ENCODE results near the gene FAM9B. TPM values are rescaled to one million over a fixed set of nuclear protein-coding genes. Genes with fewer than 3 reads are reported as not detected.
A peak's percentile ranks its signal among the peaks of the same experiment; 100 is the strongest.
"Not testable (repeated sequence)": the region's sequence is repeated elsewhere in the genome, so short reads cannot be mapped to it uniquely, and the experiment has no call there.

Gene FAM9B
- total RNA-seq: not detected
- long read RNA-seq: 0 reads

DNA sequence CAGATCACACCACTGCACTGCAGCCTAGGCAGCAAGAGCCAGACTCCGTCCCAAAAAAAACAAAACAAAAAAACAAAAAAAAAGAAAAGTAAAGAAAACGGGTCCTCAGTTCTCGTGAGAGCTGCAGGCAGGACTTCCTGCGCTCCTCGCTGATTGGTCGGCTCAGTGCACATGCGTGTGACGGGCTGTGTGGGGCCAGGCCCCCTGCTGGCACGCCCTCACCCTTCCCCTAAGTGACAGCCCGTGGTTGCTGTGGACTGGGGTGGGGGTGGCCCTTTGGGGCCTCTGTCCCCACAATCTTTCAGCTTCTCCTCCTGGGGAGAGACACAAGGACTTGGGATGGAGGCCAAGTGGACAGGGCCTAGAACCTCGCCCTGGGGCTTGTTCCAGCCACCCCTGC, at the start of gene FAM9B:
TSS of gene FAM9B (minus strand) at position 139 of the 400 bp plus-strand sequence. CDS start 1,141 bp downstream, outside the sequence.
- intact Hi-C loops (cut with DNase I, micrococcal nuclease): no loop called here
- no peak for ATAC-seq

GRCh38 chrX:9081271-9081670, 47.3 kb upstream of the FAM9B start:
- DNase-seq (no peak), ATAC-seq (no peak)
- intact Hi-C loops (cut with DNase I, micrococcal nuclease): no loop called here

More for the DNA sequence above, at the start of gene FAM9B:
- DNase-seq: no peak

- intact Hi-C loops (cut with DNase I, micrococcal nuclease): no loop called here
- DNase-seq (no peak), ATAC-seq (no peak)
Measured at GRCh38 chrX:9074326-9074725, 40.4 kb upstream of the FAM9B start.

DNA sequence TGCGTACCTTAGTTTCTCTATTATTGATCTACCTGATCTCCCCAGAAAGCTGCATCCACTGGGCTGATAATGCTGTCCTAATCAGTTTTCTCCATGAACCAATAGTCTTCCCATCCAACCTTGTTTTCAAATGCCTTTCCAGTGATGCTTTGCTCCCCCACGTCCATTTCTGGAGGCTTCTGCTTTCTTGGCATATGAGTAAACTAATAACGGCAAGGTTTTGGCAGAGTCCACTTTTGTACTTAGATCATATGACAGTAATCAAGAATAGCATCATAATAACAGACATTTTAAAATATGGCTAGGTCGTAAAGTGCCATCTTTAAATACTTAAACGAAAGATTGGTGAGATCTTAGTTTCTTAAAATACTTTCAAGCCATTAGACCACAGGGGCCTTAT, 38.4 kb upstream of the FAM9B start:
- ATAC-seq (no peak), DNase-seq (no peak)
- intact Hi-C loops (cut with DNase I, micrococcal nuclease): no loop called here

DNA sequence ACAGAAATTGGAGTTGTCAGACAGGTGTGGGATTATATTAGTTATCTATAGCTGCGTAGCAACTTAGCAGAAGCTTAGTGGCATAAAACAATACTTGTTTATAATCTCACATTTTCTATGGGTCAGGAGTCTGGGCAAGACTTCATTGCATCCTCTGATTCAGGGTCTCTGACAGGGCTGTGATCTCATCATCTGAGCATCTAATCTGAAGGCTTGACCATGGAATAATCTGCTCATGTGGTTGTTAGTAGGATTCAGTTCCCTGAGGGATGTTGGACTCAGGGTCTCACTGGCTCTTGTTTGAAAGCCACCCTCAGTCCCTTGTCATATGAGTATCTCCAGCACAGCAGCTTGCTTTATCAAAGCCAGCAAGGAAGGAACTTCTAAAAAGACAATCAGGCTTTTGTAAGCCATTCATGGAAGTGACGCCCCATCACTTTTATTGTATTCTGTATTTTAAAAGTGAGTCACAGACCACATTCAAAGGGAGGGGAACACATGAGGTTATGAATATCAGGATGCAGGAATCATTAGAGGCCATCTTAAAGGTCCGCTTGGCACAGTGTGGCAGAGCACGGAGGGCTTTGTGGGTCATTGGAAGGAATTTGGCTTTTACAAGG, 37.2 kb upstream of the FAM9B start:
- intact Hi-C loops (cut with DNase I, micrococcal nuclease): no loop called here
- ATAC-seq: no peak
- no peak for DNase-seq

GRCh38 chrX:9069573-9069972, 35.6 kb upstream of the FAM9B start:
- intact Hi-C loops (cut with DNase I, micrococcal nuclease): no loop called here

DNA sequence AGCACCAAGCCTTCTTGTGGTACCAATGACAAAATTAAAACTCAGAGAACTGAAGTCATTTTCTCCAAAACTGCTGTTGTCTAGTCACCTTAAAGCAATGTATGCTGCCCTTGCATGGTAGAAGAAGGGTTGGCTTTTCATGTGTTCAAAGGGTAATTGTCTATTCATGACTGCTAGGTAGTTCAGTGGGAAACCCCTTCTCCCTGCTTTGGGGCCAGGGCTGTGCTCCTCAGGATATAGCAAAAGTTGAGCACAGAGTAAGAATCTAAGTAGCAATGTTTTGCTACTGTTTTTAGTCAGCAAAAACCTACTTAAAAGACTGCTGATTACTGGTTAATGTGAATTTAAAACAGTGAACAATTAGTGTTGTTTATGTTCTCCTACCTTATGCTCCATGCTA, 30.8 kb upstream of the FAM9B start:
- intact Hi-C loops (cut with DNase I, micrococcal nuclease): no loop called here
- ATAC-seq (no peak), DNase-seq (no peak)

More at GRCh38 chrX:9069573-9069972, 35.6 kb upstream of the FAM9B start:
- DNase-seq (no peak), ATAC-seq (no peak)

DNA sequence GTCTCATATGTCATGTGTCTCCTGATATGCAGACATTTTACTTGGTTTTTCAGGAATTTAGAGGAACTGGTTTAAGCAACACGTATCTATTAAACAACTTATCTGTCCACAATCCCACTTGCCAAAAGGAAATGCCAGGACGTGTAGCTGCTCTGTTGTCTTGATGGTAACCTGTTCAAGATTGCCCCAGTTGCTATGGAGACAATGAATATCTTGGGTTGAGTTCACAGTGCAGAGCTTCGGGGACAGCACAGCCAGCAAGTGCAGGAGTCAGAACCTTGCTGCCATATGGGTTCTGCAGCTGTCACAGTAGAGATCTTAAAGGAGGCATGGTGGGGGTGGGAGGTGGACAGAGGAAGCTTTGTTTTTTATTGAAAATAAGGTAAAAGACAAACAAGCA, 28.7 kb upstream of the FAM9B start:
- intact Hi-C loops (cut with DNase I, micrococcal nuclease): no loop called here

DNA sequence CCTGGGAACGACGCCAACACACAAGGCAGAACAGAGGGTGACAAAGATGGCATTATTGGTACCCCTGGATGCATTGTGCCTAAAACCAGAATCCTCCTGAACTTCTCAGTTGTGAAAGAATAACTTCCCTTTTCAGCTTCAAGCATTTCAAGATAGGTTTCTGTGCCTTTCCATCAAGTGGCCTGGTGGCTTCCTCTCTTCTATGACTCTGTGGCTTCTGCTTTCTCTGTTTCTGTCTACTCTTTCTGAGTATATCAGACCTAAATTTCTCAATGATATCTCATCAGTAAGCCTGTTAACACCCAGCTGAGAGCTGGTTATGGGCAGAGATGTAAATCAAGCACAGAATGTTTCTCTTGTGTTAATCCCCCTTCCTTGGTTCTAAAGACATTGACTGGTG, 21.4 kb upstream of the FAM9B start:
- no peak for ATAC-seq
- intact Hi-C loops (cut with DNase I, micrococcal nuclease): no loop called here
- DNase-seq: no peak

More for the DNA sequence above, 28.7 kb upstream of the FAM9B start:
- DNase-seq (no peak), ATAC-seq (no peak)

GRCh38 chrX:9052081-9052480, 18.2 kb upstream of the FAM9B start:
- no peak for ATAC-seq
- no peak for DNase-seq
- intact Hi-C loops (cut with DNase I, micrococcal nuclease): no loop called here

- ATAC-seq (no peak), DNase-seq (no peak)
- intact Hi-C loops (cut with DNase I, micrococcal nuclease): no loop called here
Measured at GRCh38 chrX:9050331-9050730, 16.4 kb upstream of the FAM9B start.

- DNase-seq (no peak), ATAC-seq (no peak)
- intact Hi-C loops (cut with DNase I, micrococcal nuclease): no loop called here
Measured at GRCh38 chrX:9048801-9049200, 14.9 kb upstream of the FAM9B start.

DNA sequence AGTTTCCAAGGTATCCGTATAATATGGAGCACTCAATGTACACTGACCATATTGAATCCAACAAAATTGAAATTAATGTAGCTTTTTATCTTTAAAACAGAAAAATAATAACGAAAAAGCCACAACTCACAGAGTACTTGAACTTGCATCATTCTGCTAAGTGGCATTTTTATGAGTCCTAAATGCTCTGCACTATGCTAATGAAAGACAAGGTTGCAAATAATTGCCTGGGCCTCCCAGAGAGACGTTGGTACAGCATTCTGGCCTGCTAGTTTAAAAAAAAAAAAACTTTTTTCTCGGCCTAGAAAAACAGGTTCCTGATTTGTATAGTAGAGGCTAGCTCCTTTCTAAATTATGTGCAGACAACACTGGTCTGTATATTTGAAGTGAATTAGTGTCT, 4.3 kb upstream of the FAM9B start:
- ATAC-seq (no peak), DNase-seq (no peak)
- intact Hi-C loops (cut with DNase I, micrococcal nuclease): no loop called here

DNA sequence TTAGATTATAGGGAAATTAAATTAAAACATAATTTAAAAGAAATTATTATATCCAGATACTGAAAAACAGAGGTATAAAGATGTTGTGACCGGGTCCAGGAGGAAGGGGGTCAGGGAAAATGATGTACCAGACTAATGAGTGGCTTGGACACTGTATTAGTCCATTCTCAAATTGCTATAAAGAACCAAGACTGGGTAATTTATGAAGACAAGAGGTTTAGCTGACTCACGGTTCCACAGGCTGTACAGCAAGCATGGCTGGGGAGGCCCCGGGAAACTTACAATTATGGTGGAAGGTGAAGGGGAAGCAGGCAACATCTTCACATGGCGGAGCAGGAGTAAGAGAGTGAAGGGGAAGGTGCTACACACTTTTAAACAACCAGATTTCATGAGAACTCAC, 3.4 kb upstream of the FAM9B start:
- ATAC-seq (no peak), DNase-seq (no peak)
- intact Hi-C loops (cut with DNase I, micrococcal nuclease): no loop called here

- no peak for ATAC-seq
- intact Hi-C loops (cut with DNase I, micrococcal nuclease): no loop called here
- no peak for DNase-seq
Measured at GRCh38 chrX:9033586-9033985, 341 bp downstream of the FAM9B start.

- ATAC-seq (no peak), DNase-seq (no peak)
- intact Hi-C loops (cut with DNase I, micrococcal nuclease): no loop called here
Measured at GRCh38 chrX:9033179-9033578, 748 bp downstream of the FAM9B start.

- intact Hi-C loops (cut with DNase I, micrococcal nuclease): no loop called here
- no peak for DNase-seq
- no peak for ATAC-seq
Measured at GRCh38 chrX:9023293-9023692, 10.6 kb downstream of the FAM9B start.

DNA sequence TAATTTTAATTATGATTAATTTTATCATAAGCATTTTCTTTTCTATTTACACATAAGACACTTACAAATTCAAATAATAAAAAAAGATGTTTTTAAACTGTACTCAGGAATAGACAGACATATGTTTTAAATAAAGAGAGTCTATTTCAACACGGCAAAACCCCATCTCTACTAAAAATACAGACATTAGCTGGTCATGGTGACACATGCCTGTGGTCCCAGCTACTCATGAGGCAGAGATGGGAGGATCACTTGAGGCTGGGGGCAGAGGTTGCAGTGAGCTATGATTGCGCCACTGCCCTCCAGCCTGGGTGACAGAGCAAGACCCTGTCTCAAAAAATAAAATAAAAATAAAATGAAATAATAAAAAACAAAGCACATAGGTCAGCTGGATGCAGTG, 14.8 kb downstream of the FAM9B start:
- ATAC-seq (no peak), DNase-seq (no peak)
- intact Hi-C loops (cut with DNase I, micrococcal nuclease): no loop called here

DNA sequence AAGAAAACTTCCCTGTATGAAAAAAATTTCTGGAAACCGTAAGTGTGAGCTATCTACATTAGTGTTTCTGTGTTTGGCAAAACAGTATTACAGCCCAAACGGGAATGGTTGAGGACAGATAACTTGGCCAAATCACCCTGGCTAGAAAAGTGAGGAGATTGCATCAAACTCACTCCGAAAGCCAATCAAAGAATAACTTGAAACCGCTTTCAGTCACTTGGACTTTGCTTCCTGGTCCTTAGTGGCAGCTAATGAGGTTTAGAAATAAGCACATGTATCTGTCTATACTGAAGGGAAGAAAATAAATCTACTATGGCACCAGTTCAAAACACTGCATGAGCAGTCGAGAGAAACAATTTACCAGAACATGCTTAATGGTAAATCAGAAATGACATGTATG, 15.6 kb downstream of the FAM9B start:
- DNase-seq; ATAC-seq; intact Hi-C loops (cut with DNase I, micrococcal nuclease): not testable (repeated sequence)

- intact Hi-C loops (cut with DNase I, micrococcal nuclease): no loop called here
- ATAC-seq (no peak), DNase-seq (no peak)
Measured at GRCh38 chrX:9003041-9003440, 30.9 kb downstream of the FAM9B start.

DNA sequence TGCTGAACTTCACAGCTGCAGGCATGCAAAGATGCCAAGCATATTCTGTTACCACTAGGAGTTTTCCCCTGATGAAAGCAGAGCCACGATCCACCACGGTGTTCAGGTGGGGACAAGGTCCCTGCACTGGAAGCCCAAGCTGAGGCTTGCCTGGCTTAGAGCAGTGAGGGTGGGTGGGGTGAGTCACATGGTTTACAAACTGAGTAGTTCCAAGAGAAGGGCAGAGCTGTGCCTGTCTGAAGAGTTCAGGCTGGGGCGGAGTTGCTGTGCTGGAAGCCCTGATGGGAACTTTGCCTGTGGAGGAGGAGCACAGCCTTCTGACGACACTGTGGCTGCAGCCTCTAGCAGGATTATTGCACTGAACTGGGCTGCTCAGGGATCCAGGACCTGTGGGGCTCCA, 45.5 kb downstream of the FAM9B start:
- peak; percentile 60 for ATAC-seq
- intact Hi-C loops (cut with DNase I, micrococcal nuclease): no loop called here
- DNase-seq: peak in 1 of 2 donors; percentile 6

All from left colon (tissue), 2 donors.